ENCODE measurements around the gene GLCE. TPM values are rescaled to one million over a fixed set of nuclear protein-coding genes. Genes with fewer than 3 reads are reported as not detected.

Gene GLCE
- total and polyA plus RNA-seq, 9 of the 15 experiments (the other 6 are each of a cell fraction or from before 2014, with no cell fraction given): 4.6 to 12.3 (median 10.6) TPM

GRCh38 chr15:69158843-69159240 lies 1.6 kb upstream of the GLCE start:
- Histone ChIP-seq H3K9ac (ENCODE audit: insufficient read depth in 1 of 2, low read depth in 2 of 2, low read length in 2 of 2) (no peak overlapping the region), H4K20me1 (replicated peaks; ENCODE audit: control insufficient read depth, insufficient read depth, low read length) (peaks cover 7% of the 10 kb centered on the region; the same call in 1 of the 2 replicates), H2AFZ (ENCODE audit: low read depth, low read length) (no peak overlapping the region), H3K4me1 (replicated peaks in 1 of 2; ENCODE audit: control insufficient read depth in 2 of 2, insufficient read depth in 2 of 2, low read length in 2 of 2) (peaks cover 23 to 34% of the 10 kb centered on the region in 2 experiments), H3K4me3 (no peak overlapping the region), H3K9me3 (replicated peaks; ENCODE audit: control insufficient read depth, insufficient read depth, low read depth, low read length) (no peaks in the 10 kb centered on the region), H3K9me1 (ENCODE audit: control insufficient read depth, insufficient read depth, low read length) (no peaks in the 10 kb centered on the region), H3K79me2 (ENCODE audit: control insufficient read depth, insufficient read depth, low read length) (0 out of 3 replicates have a peak, but pooled peaks cover 3% of the 10 kb centered on the region), H3K36me3 (ENCODE audit: control insufficient read depth, insufficient read depth, low read length) (no peaks in the 10 kb centered on the region), H3K27me3 (ENCODE audit: control insufficient read depth in 2 of 2, insufficient read depth in 2 of 2, low read length in 2 of 2) (no peaks in the 10 kb centered on the region; a peak in 1 of 5 replicates), H3K4me2 (ENCODE audit: insufficient read depth, low read length) (no peak overlapping the region), H3K27ac (ENCODE audit: extremely low read depth, low read depth, low read length) (no peak overlapping the region)
- CTCF ChIA-PET (ENCODE audit: low intra/inter-chr PET ratio): interaction anchor here (0.7 kb wide), 1 partner anchor 100 kb away, joined by 4 read pairs; no protein-coding TSS in a partner anchor
- ATAC-seq: no peak
- in situ Hi-C loops (cut with MboI): no loop called here
- FAIRE-seq: no peak
- no TSS peak for BruUV-seq (replicated peaks)
- WGBS (ENCODE audit: insufficient coverage, low coverage, missing lambda C conversion rate): 29% methylated on average over 6 of the region's 6 CpGs
- intact Hi-C loops (cut with micrococcal nuclease): no loop called here
- peak in 1 of 4 experiments; percentile 16 for DNase-seq (ENCODE audit: extremely low read depth in 1 of 4, low spot score in 3 of 4)
- POLR2A ChIA-PET: no interaction called here
- TF ChIP-seq RBM17 (IDR thresholded peaks at IDR 0.05; ENCODE audit: borderline replicate concordance, low read depth, low read length) (no peak), MCM7 (IDR thresholded peaks at IDR 0.05) (no peak), ZNF79 (CRISPR knock-in tag; IDR thresholded peaks at IDR 0.05; ENCODE audit: low read depth) (no peak), TFAP4 (CRISPR knock-in tag; IDR thresholded peaks at IDR 0.05; ENCODE audit: borderline replicate concordance) (no peak), KDM1A (IDR thresholded peaks at IDR 0.05) (no peak), TFAM (CRISPR knock-in tag; conservative IDR thresholded peaks at IDR 0.05) (no peak), ZNF445 (CRISPR knock-in tag; IDR thresholded peaks at IDR 0.05; ENCODE audit: low read depth) (no peak), ZBED1 (IDR thresholded peaks at IDR 0.05) (no peak), MTF1 (CRISPR knock-in tag; IDR thresholded peaks at IDR 0.05; ENCODE audit: borderline replicate concordance) (no peak), CHD7 (IDR thresholded peaks at IDR 0.05; ENCODE audit: low read depth, low read length) (no peak), ASH1L (IDR thresholded peaks at IDR 0.05; ENCODE audit: borderline replicate concordance, low read depth, partially characterized antibody) (no peak), FIP1L1 (IDR thresholded peaks at IDR 0.05; ENCODE audit: low read depth, low read length, poor library complexity, severe bottlenecking) (no peak)
